OCI-LY7 (cell line): ENCODE measurements around the gene ZYG11B.
"Not testable (repeated sequence)": the region's sequence is repeated elsewhere in the genome, so short reads cannot be mapped to it uniquely, and the experiment has no call there.

Source experiments
- CTCF ChIP-seq: fragments of 200-600 bp; sonication (generic); conservative IDR thresholded peaks from 2 replicates; pipeline ENCODE4 v1.5.1; 2014; ENCODE audit warnings: mild to moderate bottlenecking, antibody characterized with exemption, low read length, moderate library complexity, mixed read lengths
- EZH2phosphoT487 ChIP-seq: fragments of 200-600 bp; sonication (generic); IDR thresholded peaks from 2 replicates; pipeline ENCODE4 v1.6.1; 2018; ENCODE audit warnings: low read depth, borderline replicate concordance, mild to moderate bottlenecking, mixed run types, antibody characterized with exemption, low read length, moderate library complexity, mixed read lengths

GRCh38 chr1:52790429-52790828 lies 64.2 kb downstream of the ZYG11B start:
- not testable (repeated sequence) for TF ChIP-seq CTCF, EZH2phosphoT487
